Neural crest cell (in vitro differentiated cells): Measurements from ENCODE around the gene CKMT2. TPM values are rescaled to one million over a fixed set of nuclear protein-coding genes. Genes with fewer than 3 reads are reported as not detected.

Experiments used
- DNase-seq: peaks from one replicate; pipeline ENCODE4 v3.0.0; 2021; ENCODE audit warnings: low read depth, mixed read lengths, low spot score
- H3K27ac Mint-ChIP-seq: one replicate; pipeline ENCODE4 v1.8.0; 2021; ENCODE audit warnings: mild to moderate bottlenecking, mixed read lengths; ENCODE audit not compliant: unreplicated experiment
- H3K27me3 Mint-ChIP-seq: 2 replicates; pipeline ENCODE4 v1.8.0; 2021; ENCODE audit warnings: low read depth, mild to moderate bottlenecking, mixed read lengths
- H3K36me3 Mint-ChIP-seq: 2 replicates; pipeline ENCODE4 v1.8.0; 2021; ENCODE audit warnings: low read depth, mild to moderate bottlenecking, mixed read lengths
- H3K4me1 Mint-ChIP-seq: 2 replicates; pipeline ENCODE4 v1.8.0; 2021; ENCODE audit warnings: mixed read lengths
- H3K4me3 Mint-ChIP-seq: one replicate; pipeline ENCODE4 v1.8.0; 2021; ENCODE audit warnings: mild to moderate bottlenecking, mixed read lengths
- H3K9me3 Mint-ChIP-seq: 2 replicates; pipeline ENCODE4 v1.8.0; 2021; ENCODE audit warnings: mixed read lengths
- CTCF ChIP-seq: fragments of 200-600 bp; sonication (generic); conservative IDR thresholded peaks from 2 replicates; pipeline ENCODE4 v1.5.0; 2021; ENCODE audit warnings: antibody characterized with exemption, mild to moderate bottlenecking
- total RNA-seq: library from RNA; stranded (reverse); gene quantifications from 2 replicates; pipeline ENCODE4 v1.2.1, GENCODE V29; 2021

CKMT2 gene
- total RNA-seq, 1 donor from 2014 or later: not detected

GRCh38 chr5:81305785-81306184 lies 72.7 kb downstream of the CKMT2 start:
- Mint-ChIP-seq H3K9me3 (no peaks in the 10 kb centered on the region), H3K27me3 (no peaks in the 10 kb centered on the region), H3K36me3 (no peaks in the 10 kb centered on the region), H3K27ac (no peak overlapping the region), H3K4me3 (peak overlapping the region; percentile 41), H3K4me1 (peaks cover 8% of the 10 kb centered on the region)
- DNase-seq: no peak
- TF ChIP-seq CTCF: no peak

DNA sequence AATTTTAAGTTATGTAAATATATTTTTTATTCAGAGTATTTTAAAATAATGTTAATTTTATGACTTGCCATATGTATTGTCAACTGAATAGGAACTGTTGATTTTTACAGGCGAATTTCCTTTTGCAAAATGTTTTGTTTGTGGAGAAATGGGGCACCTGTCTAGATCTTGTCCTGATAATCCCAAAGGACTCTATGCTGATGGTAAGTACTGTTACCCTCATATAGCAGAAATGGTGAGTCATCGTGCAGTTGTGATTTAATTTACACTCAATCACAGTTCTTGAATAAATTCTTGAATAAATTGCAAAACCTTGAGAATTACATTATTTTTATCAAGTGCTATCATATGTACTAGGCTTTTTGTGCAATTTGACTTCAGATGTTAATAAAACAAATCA lies 75.7 kb downstream of the CKMT2 start:
- Mint-ChIP-seq H3K27ac (no peak overlapping the region), H3K9me3 (no peaks in the 10 kb centered on the region)

GRCh38 chr5:81310402-81311063 lies 77.4 kb downstream of the CKMT2 start:
- Mint-ChIP-seq H3K36me3 (no peaks in the 10 kb centered on the region), H3K4me3 (no peak overlapping the region), H3K27ac (no peak overlapping the region), H3K4me1 (no peaks in the 10 kb centered on the region), H3K9me3 (no peaks in the 10 kb centered on the region), H3K27me3 (no peaks in the 10 kb centered on the region)
- TF ChIP-seq CTCF: no peak
- no peak for DNase-seq

More for the DNA sequence above, 75.7 kb downstream of the CKMT2 start:
- Mint-ChIP-seq H3K4me3 (no peak overlapping the region), H3K36me3 (no peaks in the 10 kb centered on the region), H3K27me3 (no peaks in the 10 kb centered on the region), H3K4me1 (no peaks in the 10 kb centered on the region)
- DNase-seq: no peak
- TF ChIP-seq CTCF: no peak

- TF ChIP-seq CTCF: no peak
- Mint-ChIP-seq H3K36me3 (no peaks in the 10 kb centered on the region), H3K4me3 (no peak overlapping the region), H3K4me1 (no peaks in the 10 kb centered on the region), H3K27ac (no peak overlapping the region), H3K27me3 (no peaks in the 10 kb centered on the region), H3K9me3 (no peaks in the 10 kb centered on the region)
- DNase-seq: no peak
Observed at GRCh38 chr5:81313278-81313677, 80.2 kb downstream of the CKMT2 start.

DNA sequence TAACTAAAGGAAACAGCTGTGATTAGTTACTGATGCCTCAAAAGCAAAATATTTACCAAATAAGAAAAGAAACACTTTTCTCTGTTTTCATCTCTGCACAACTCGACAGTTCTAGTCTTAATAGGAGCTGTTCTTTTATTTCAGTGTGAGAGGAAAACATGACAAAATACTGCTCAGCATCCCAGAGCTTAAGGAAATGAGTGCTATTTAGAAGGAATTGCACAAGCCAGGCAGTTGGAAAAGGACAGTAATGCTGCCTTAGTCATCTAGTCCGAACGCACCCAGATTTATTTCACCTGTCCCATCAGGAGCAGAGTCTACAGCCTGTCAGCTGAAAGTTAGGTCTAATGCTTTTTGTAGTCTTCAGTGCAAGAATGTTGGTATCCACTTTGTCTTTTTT lies 80.6 kb downstream of the CKMT2 start:
- no peak for DNase-seq
- Mint-ChIP-seq H3K4me3 (no peak overlapping the region), H3K9me3 (no peaks in the 10 kb centered on the region), H3K27ac (no peak overlapping the region), H3K4me1 (no peaks in the 10 kb centered on the region), H3K36me3 (no peaks in the 10 kb centered on the region), H3K27me3 (no peaks in the 10 kb centered on the region)
- no peak for TF ChIP-seq CTCF
